ENCODE data around the gene ZNF511.

ZNF511 gene

GRCh38 chr10:133307776-133308420, 816 bp upstream of the ZNF511 start (continued):
- TF ChIP-seq ZNF449 (tag by site-specific recombination; IDR thresholded peaks at IDR 0.05) (no peak), ZNF155 (tag by site-specific recombination; IDR thresholded peaks at IDR 0.05) (no peak), ZNF501 (tag by site-specific recombination; IDR thresholded peaks at IDR 0.05) (peak; percentile 61; the same call in 1 of the 2 replicates), RBAK (tag by site-specific recombination; IDR thresholded peaks at IDR 0.05) (no peak), ZNF398 (tag by site-specific recombination; IDR thresholded peaks at IDR 0.05) (no peak), ZSCAN16 (tag by site-specific recombination; IDR thresholded peaks at IDR 0.05) (no peak), ZNF521 (tag by site-specific recombination; IDR thresholded peaks at IDR 0.05) (no peak), BCL11A (tag by site-specific recombination; IDR thresholded peaks at IDR 0.05; ENCODE audit: low read depth) (no peak), KLF8 (tag by site-specific recombination; IDR thresholded peaks at IDR 0.05) (no peak), ZNF747 (tag by site-specific recombination; IDR thresholded peaks at IDR 0.05) (no peak), ZNF157 (tag by site-specific recombination; IDR thresholded peaks at IDR 0.05) (no peak), ZNF341 (tag by site-specific recombination; IDR thresholded peaks at IDR 0.05; ENCODE audit: low read depth) (no peak), ZNF280C (tag by site-specific recombination; IDR thresholded peaks at IDR 0.05) (no peak), ZNF518A (tag by site-specific recombination; conservative IDR thresholded peaks at IDR 0.05; ENCODE audit: low read depth) (no peak), ZBTB11 (tag by site-specific recombination; conservative IDR thresholded peaks at IDR 0.05; ENCODE audit: low read depth) (no peak), SCRT2 (tag by site-specific recombination; IDR thresholded peaks at IDR 0.05) (no peak), ZBTB6 (tag by site-specific recombination; IDR thresholded peaks at IDR 0.05) (no peak), KLF9 (tag by site-specific recombination; IDR thresholded peaks at IDR 0.05; ENCODE audit: low read depth) (no peak), ZNF169 (tag by site-specific recombination; IDR thresholded peaks at IDR 0.05) (no peak), ZFP37 (tag by site-specific recombination; IDR thresholded peaks at IDR 0.05) (peak; percentile 69; the same call in 1 of the 2 replicates), ZBTB17 (tag by site-specific recombination; IDR thresholded peaks at IDR 0.05) (peak; percentile 43), ZNF514 (tag by site-specific recombination; IDR thresholded peaks at IDR 0.05) (no peak), ZNF146 (tag by site-specific recombination; IDR thresholded peaks at IDR 0.05) (no peak)

Data from HEK293 (cell line).